ENCODE measurements around the gene SCYL1.
"Not testable (repeated sequence)": the region's sequence is repeated elsewhere in the genome, so short reads cannot be mapped to it uniquely, and the experiment has no call there.

The SCYL1 gene

GRCh38 chr11:65506772-65507505 is 17.9 kb upstream of the SCYL1 start:
- Histone ChIP-seq H3K79me2 (ENCODE audit: low read length) (peaks cover 53% of the 10 kb centered on the region), H3K4me1 (ENCODE audit: low read length) (peaks cover 36% of the 10 kb centered on the region), H3K36me3 (replicated peaks; ENCODE audit: insufficient read depth, low read length) (peaks cover 27% of the 10 kb centered on the region), H3K9ac (ENCODE audit: low read length) (peak overlapping the region; percentile 100; the same call in 1 of the 2 replicates), H4K20me1 (ENCODE audit: insufficient read depth, low read length) (peaks cover 44% of the 10 kb centered on the region), H3K9me3 (replicated peaks; ENCODE audit: insufficient read depth, low read length) (no peaks in the 10 kb centered on the region), H3K4me3 (ENCODE audit: low read length) (no peak overlapping the region), H3K4me2 (ENCODE audit: low read depth, low read length) (peak overlapping the region; percentile 67; the same call in 1 of the 2 replicates), H2AFZ (ENCODE audit: low read length) (no peak overlapping the region), H3F3A (ENCODE audit: insufficient read depth, low read length) (peaks cover 83% of the 10 kb centered on the region), H3K27ac (ENCODE audit: low read length) (peak overlapping the region; percentile 94), H3K27me3 (replicated peaks; ENCODE audit: insufficient read depth, low read length) (no peaks in the 10 kb centered on the region), H3K9me2 (replicated peaks; ENCODE audit: insufficient read depth, low read length) (no peaks in the 10 kb centered on the region)
- peak; percentile 78 for DNase-seq
- no peak for TF ChIP-seq CTCF (IDR thresholded peaks at IDR 0.05; ENCODE audit: low read length)
- no peak for TF ChIP-seq EZH2 (optimal IDR thresholded peaks at IDR 0.05; ENCODE audit: low read depth, low read length)
- no peak for TF ChIP-seq EZH2phosphoT487 (IDR thresholded peaks at IDR 0.05; ENCODE audit: low read length)

GRCh38 chr11:65512311-65512710 is 12.6 kb upstream of the SCYL1 start:
- H3K9me3 ChIP-seq (replicated peaks; ENCODE audit: insufficient read depth, low read length); H3K9ac ChIP-seq (ENCODE audit: low read length); H3K4me3 ChIP-seq (ENCODE audit: low read length); H3K4me1 ChIP-seq (ENCODE audit: low read length); H4K20me1 ChIP-seq (ENCODE audit: insufficient read depth, low read length); H3K27ac ChIP-seq (ENCODE audit: low read length); H3K36me3 ChIP-seq (replicated peaks; ENCODE audit: insufficient read depth, low read length); H2AFZ ChIP-seq (ENCODE audit: low read length); H3K4me2 ChIP-seq (ENCODE audit: low read depth, low read length); H3K9me2 ChIP-seq (replicated peaks; ENCODE audit: insufficient read depth, low read length); DNase-seq; H3K27me3 ChIP-seq (replicated peaks; ENCODE audit: insufficient read depth, low read length); H3K79me2 ChIP-seq (ENCODE audit: low read length): not testable (repeated sequence)
- peaks cover 42% of the 10 kb centered on the region for H3F3A ChIP-seq (ENCODE audit: insufficient read depth, low read length)

GRCh38 chr11:65516135-65516968 is 8.5 kb upstream of the SCYL1 start:
- no peaks in the 10 kb centered on the region for H3K79me2 ChIP-seq (ENCODE audit: low read length)
- H4K20me1 ChIP-seq (ENCODE audit: insufficient read depth, low read length), result no peaks in the 10 kb centered on the region
- no peak overlapping the region for H3K4me2 ChIP-seq (ENCODE audit: low read depth, low read length)
- no peak overlapping the region for H3K27ac ChIP-seq (ENCODE audit: low read length)
- H2AFZ ChIP-seq (ENCODE audit: low read length), result no peak overlapping the region
- no peak overlapping the region for H3K4me3 ChIP-seq (ENCODE audit: low read length)
- no peaks in the 10 kb centered on the region for H3K4me1 ChIP-seq (ENCODE audit: low read length)
- H3K9me2 ChIP-seq (replicated peaks; ENCODE audit: insufficient read depth, low read length), result no peaks in the 10 kb centered on the region
- no peaks in the 10 kb centered on the region for H3K36me3 ChIP-seq (replicated peaks; ENCODE audit: insufficient read depth, low read length)
- TF ChIP-seq EZH2phosphoT487 (IDR thresholded peaks at IDR 0.05; ENCODE audit: low read length), result no peak
- TF ChIP-seq EZH2 (optimal IDR thresholded peaks at IDR 0.05; ENCODE audit: low read depth, low read length), result no peak
- no peak for TF ChIP-seq CTCF (IDR thresholded peaks at IDR 0.05; ENCODE audit: low read length)
- DNase-seq, result no peak
- peaks cover 13% of the 10 kb centered on the region for H3F3A ChIP-seq (ENCODE audit: insufficient read depth, low read length)
- no peak overlapping the region for H3K9ac ChIP-seq (ENCODE audit: low read length)
- no peaks in the 10 kb centered on the region for H3K9me3 ChIP-seq (replicated peaks; ENCODE audit: insufficient read depth, low read length)
- H3K27me3 ChIP-seq (replicated peaks; ENCODE audit: insufficient read depth, low read length), result no peaks in the 10 kb centered on the region

GRCh38 chr11:65518941-65519549 is 5.8 kb upstream of the SCYL1 start:
- peaks cover 13% of the 10 kb centered on the region for H3F3A ChIP-seq (ENCODE audit: insufficient read depth, low read length)
- not testable (repeated sequence) for H4K20me1 ChIP-seq (ENCODE audit: insufficient read depth, low read length); H2AFZ ChIP-seq (ENCODE audit: low read length); DNase-seq; H3K9ac ChIP-seq (ENCODE audit: low read length); H3K27ac ChIP-seq (ENCODE audit: low read length); H3K4me3 ChIP-seq (ENCODE audit: low read length); H3K4me1 ChIP-seq (ENCODE audit: low read length); H3K79me2 ChIP-seq (ENCODE audit: low read length); H3K4me2 ChIP-seq (ENCODE audit: low read depth, low read length); H3K27me3 ChIP-seq (replicated peaks; ENCODE audit: insufficient read depth, low read length); H3K9me3 ChIP-seq (replicated peaks; ENCODE audit: insufficient read depth, low read length); H3K36me3 ChIP-seq (replicated peaks; ENCODE audit: insufficient read depth, low read length); H3K9me2 ChIP-seq (replicated peaks; ENCODE audit: insufficient read depth, low read length)

GRCh38 chr11:65521777-65522521 is 2.9 kb upstream of the SCYL1 start:
- not testable (repeated sequence) for H3F3A ChIP-seq (ENCODE audit: insufficient read depth, low read length); H3K27me3 ChIP-seq (replicated peaks; ENCODE audit: insufficient read depth, low read length); H3K9me2 ChIP-seq (replicated peaks; ENCODE audit: insufficient read depth, low read length); DNase-seq; H4K20me1 ChIP-seq (ENCODE audit: insufficient read depth, low read length); H3K4me1 ChIP-seq (ENCODE audit: low read length); H2AFZ ChIP-seq (ENCODE audit: low read length); H3K4me2 ChIP-seq (ENCODE audit: low read depth, low read length); H3K36me3 ChIP-seq (replicated peaks; ENCODE audit: insufficient read depth, low read length); H3K9me3 ChIP-seq (replicated peaks; ENCODE audit: insufficient read depth, low read length); H3K4me3 ChIP-seq (ENCODE audit: low read length); H3K27ac ChIP-seq (ENCODE audit: low read length); H3K9ac ChIP-seq (ENCODE audit: low read length)
- H3K79me2 ChIP-seq (ENCODE audit: low read length), result peaks cover 20% of the 10 kb centered on the region

All from MM.1S (cell line).